Islet precursor cell (in vitro differentiated cells): ENCODE data around the gene TMC1.
"Not testable (repeated sequence)": the region's sequence is repeated elsewhere in the genome, so short reads cannot be mapped to it uniquely, and the experiment has no call there.

Experiments used
- DNase-seq: peaks from one replicate; pipeline ENCODE4 v3.0.0-alpha.2; 2018

TMC1 gene

GRCh38 chr9:72526901-72527800 lies 5.7 kb downstream of the TMC1 start:
- peak; percentile 99 for DNase-seq

- DNase-seq, result no peak
Observed at GRCh38 chr9:72527801-72528195, 6.4 kb downstream of the TMC1 start.

- DNase-seq, result no peak
Observed at GRCh38 chr9:72529531-72529930, 8.1 kb downstream of the TMC1 start.

GRCh38 chr9:72533322-72533721 lies 11.9 kb downstream of the TMC1 start:
- DNase-seq, result no peak

- no peak for DNase-seq
Observed at GRCh38 chr9:72534931-72535330, 13.5 kb downstream of the TMC1 start.

- no peak for DNase-seq
Observed at GRCh38 chr9:72537011-72537545, 15.7 kb downstream of the TMC1 start.

- DNase-seq, result no peak
Observed at GRCh38 chr9:72537671-72538070, 16.3 kb downstream of the TMC1 start.

- DNase-seq, result no peak
Observed at GRCh38 chr9:72538921-72539702, 17.7 kb downstream of the TMC1 start.

- no peak for DNase-seq
Observed at GRCh38 chr9:72539824-72540347, 18.5 kb downstream of the TMC1 start.

- DNase-seq, result no peak
Observed at GRCh38 chr9:72540348-72540873, 19.0 kb downstream of the TMC1 start.

- DNase-seq, result not testable (repeated sequence)
Observed at GRCh38 chr9:72542537-72542833, 21.1 kb downstream of the TMC1 start.

GRCh38 chr9:72542917-72543316 lies 21.5 kb downstream of the TMC1 start:
- no peak for DNase-seq

GRCh38 chr9:72551306-72551705 lies 29.9 kb downstream of the TMC1 start:
- DNase-seq, result no peak

GRCh38 chr9:72552356-72552755 lies 30.9 kb downstream of the TMC1 start:
- no peak for DNase-seq

- DNase-seq, result no peak
Observed at GRCh38 chr9:72554221-72554641, 32.8 kb downstream of the TMC1 start.

GRCh38 chr9:72557549-72557948 lies 36.1 kb downstream of the TMC1 start:
- DNase-seq, result peak; percentile 98

- DNase-seq, result no peak
Observed at GRCh38 chr9:72560086-72560485, 38.7 kb downstream of the TMC1 start.

- DNase-seq, result no peak
Observed at GRCh38 chr9:72563806-72564205, 42.4 kb downstream of the TMC1 start.

- no peak for DNase-seq
Observed at GRCh38 chr9:72564479-72565281, 43.3 kb downstream of the TMC1 start.

GRCh38 chr9:72565535-72565934 lies 44.1 kb downstream of the TMC1 start:
- DNase-seq, result no peak

GRCh38 chr9:72574156-72574810 lies 52.9 kb downstream of the TMC1 start:
- no peak for DNase-seq

GRCh38 chr9:72575666-72576065 lies 54.3 kb downstream of the TMC1 start:
- DNase-seq, result no peak
